K562 (cell line): ENCODE results near the gene NAA80. TPM values are rescaled to one million over a fixed set of nuclear protein-coding genes. Genes with fewer than 3 reads are reported as not detected.

ENCODE experiments used
- CC2D1A ChIP-seq: fragments of 450-650 bp; IDR thresholded peaks from 2 replicates; pipeline ENCODE4 v1.6.1; 2017; ENCODE audit warnings: mild to moderate bottlenecking
- CEBPZ ChIP-seq: fragments of 150-350 bp; IDR thresholded peaks from 2 replicates; pipeline ENCODE4 v1.6.1; 2014; ENCODE audit warnings: low read depth, mild to moderate bottlenecking, low read length, borderline replicate concordance
- FOXK1 ChIP-seq: sonication (generic); formaldehyde crosslinking; IDR thresholded peaks from 2 replicates; pipeline ENCODE4 v1.8.0; 2022; ENCODE audit warnings: missing genetic modification reagents, mild to moderate bottlenecking, borderline replicate concordance
- GABPB1 ChIP-seq: sonication (generic); formaldehyde crosslinking; IDR thresholded peaks from 2 replicates; pipeline ENCODE4 v1.8.0; 2022; ENCODE audit warnings: mild to moderate bottlenecking, missing genetic modification reagents
- KHSRP ChIP-seq: fragments of 450-650 bp; IDR thresholded peaks from 2 replicates; pipeline ENCODE4 v1.6.1; 2017
- MXI1 ChIP-seq: IDR thresholded peaks from 2 replicates; pipeline ENCODE4 v1.6.1; 2011; ENCODE audit warnings: low read depth, mild to moderate bottlenecking, improper control_type of control experiment, low read length
- NFIC ChIP-seq: fragments of 450-650 bp; IDR thresholded peaks from 2 replicates; pipeline ENCODE4 v1.6.1; 2017; ENCODE audit warnings: mild to moderate bottlenecking, inconsistent platforms
- RERE ChIP-seq: sonication (generic); formaldehyde crosslinking; IDR thresholded peaks from 2 replicates; pipeline ENCODE4 v1.8.0; 2023; ENCODE audit warnings: missing genetic modification reagents, mild to moderate bottlenecking, borderline replicate concordance
- TFAP4 ChIP-seq: sonication (generic); formaldehyde crosslinking; IDR thresholded peaks from 2 replicates; pipeline ENCODE4 v1.8.0; 2022; ENCODE audit warnings: missing genetic modification reagents, mild to moderate bottlenecking, moderate library complexity, borderline replicate concordance
- ZBTB26 ChIP-seq: fragments of 450-650 bp; formaldehyde crosslinking; IDR thresholded peaks from 2 replicates; pipeline ENCODE4 v1.4.0; 2022; ENCODE audit warnings: missing genetic modification characterization
- ZEB2 ChIP-seq: fragments of 450-650 bp; IDR thresholded peaks from 2 replicates; pipeline ENCODE4 v1.6.1; 2016
- ZFP36 ChIP-seq: fragments of 150-350 bp; IDR thresholded peaks from 2 replicates; pipeline ENCODE4 v1.6.1; 2018; ENCODE audit warnings: low read length, low read depth; ENCODE audit not compliant: partially characterized antibody
- polyA plus RNA-seq, 8 experiments: library from polyadenylated mRNA; depleted of rRNA in 4 of 8; stranded (reverse) in 5 of 8; unstranded in 3 of 8; fragments of >200 nt; fragmentation: Nextera tagmentation in 2 of 8; fragmentation: Illumina TruSeq in 1 of 8; extraction: Ambion mirVana in 2 of 8; extraction: Trizol in 1 of 8; gene quantifications; 2 replicates each; pipeline versions ENCODE4 v1.2.1 to v1.2.3, GENCODE V29; 2011 to 2014; ENCODE audit warnings: inconsistent platforms in 1 of 8, missing spikeins in 1 of 8
- total RNA-seq, 7 experiments: library from RNA; depleted of rRNA in 6 of 7; stranded (reverse); fragments of >200 nt in 6 of 7; fragmentation: Illumina TruSeq in 2 of 7; extraction: Trizol in 2 of 7; gene quantifications; 2 replicates each; pipeline versions ENCODE4 v1.2.1 to v1.2.3, GENCODE V29; 2011 to 2021; ENCODE audit warnings: low replicate concordance in 1 of 7

The NAA80 gene
- total and polyA plus RNA-seq, 9 of the 15 experiments (the other 6 are each of a cell fraction or from before 2014, with no cell fraction given) = 0.82 to 24.0 (median 8.6) TPM

- TF ChIP-seq MXI1 (peak; percentile 37; the same call in 1 of the 2 replicates), CEBPZ (no peak), CC2D1A (no peak), ZBTB26 (CRISPR knock-in tag) (no peak), ZFP36 (no peak), NFIC (no peak), GABPB1 (CRISPR knock-in tag) (peak; percentile 93), FOXK1 (CRISPR knock-in tag) (0 out of 2 replicates have a peak, but pooled peaks have one; percentile 33), KHSRP (no peak), TFAP4 (CRISPR knock-in tag) (peak; percentile 98), ZEB2 (no peak), RERE (no peak)
These were observed 28.9 kb upstream of the NAA80 start, which contains the start of gene TUSC2 (continued) for GRCh38 chr3:50327943-50328691.
